ENCODE measurements around the gene BAZ2B.

GRCh38 chr2:159501743-159502142, 114.6 kb downstream of the BAZ2B start:
- no peak for TF ChIP-seq POLR2AphosphoS5 (IDR thresholded peaks at IDR 0.05; ENCODE audit: borderline replicate concordance, low read depth, low read length)
- no peak for TF ChIP-seq EZH2 (IDR thresholded peaks at IDR 0.05)

All from SK-N-MC (cell line).